ENCODE data around the gene DNAJC1.
A peak's percentile ranks its signal among the peaks of the same experiment; 100 is the strongest.

DNAJC1 gene

GRCh38 chr10:21715531-21716195, 287.9 kb downstream of the DNAJC1 start:
- FAIRE-seq (peak; percentile 78), DNase-seq (ENCODE audit: insufficient read length, low spot score) (no peak)
- TF ChIP-seq POLR2A (IDR thresholded peaks at IDR 0.05; ENCODE audit: low read depth, low read length), result no peak

DNA sequence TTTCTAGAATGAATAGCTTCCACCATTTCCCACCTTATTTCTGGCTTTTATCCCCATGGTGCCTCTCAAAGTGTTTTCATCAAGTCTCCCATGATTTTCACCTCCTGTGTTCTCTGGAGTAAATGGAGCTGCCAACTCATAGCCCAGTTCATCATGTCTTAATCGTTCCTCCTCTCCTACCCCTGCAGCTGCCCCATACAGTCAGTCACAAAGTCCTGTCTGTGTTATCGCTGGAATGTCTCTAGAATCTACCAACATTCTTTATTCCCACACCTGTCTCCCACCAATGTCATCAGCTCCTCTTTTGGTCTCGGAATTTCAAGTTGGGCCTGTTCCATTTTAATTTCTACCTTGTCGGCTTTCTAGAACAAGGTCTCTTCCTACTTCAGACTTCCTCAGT, 290.6 kb downstream of the DNAJC1 start:
- DNase-seq (ENCODE audit: insufficient read length, low spot score) (no peak), FAIRE-seq (no peak)
- TF ChIP-seq POLR2A (IDR thresholded peaks at IDR 0.05; ENCODE audit: low read depth, low read length), result no peak

- FAIRE-seq, result no peak
- no peak for TF ChIP-seq POLR2A (IDR thresholded peaks at IDR 0.05; ENCODE audit: low read depth, low read length)
- DNase-seq (ENCODE audit: insufficient read length, low spot score), result no peak
These were observed 296.0 kb downstream of the DNAJC1 start for GRCh38 chr10:21707498-21707897.

Measured in H54 (cell line).